Astrocyte (in vitro differentiated cells and primary cell): ENCODE data around the gene FAF1. TPM values are rescaled to one million over a fixed set of nuclear protein-coding genes. Genes with fewer than 3 reads are reported as not detected.

ENCODE experiments used
- DNase-seq: peaks from one replicate; pipeline ENCODE4 v3.0.0-alpha.2; 2010; ENCODE audit warnings: low read depth
- FAIRE-seq: peaks from 2 replicates; lab custom pipeline; 2011; peaks lifted over from hg19 to GRCh38; lab: Jason Lieb, UNC
- H2AFZ ChIP-seq: 2 replicates; pipeline ENCODE4 v1.6.0; 2012; ENCODE audit warnings: low read depth, low read length, inconsistent platforms
- H3K27ac ChIP-seq: 2 replicates; pipeline ENCODE4 v1.5.1; 2011; ENCODE audit warnings: low read depth, low read length, inconsistent platforms
- H3K27me3 ChIP-seq: 2 replicates; pipeline ENCODE4 v1.6.0; 2011; ENCODE audit warnings: low read length, inconsistent platforms; ENCODE audit not compliant: insufficient read depth
- H3K36me3 ChIP-seq: 2 replicates; pipeline ENCODE4 v1.5.1; 2011; ENCODE audit warnings: low read length, inconsistent platforms; ENCODE audit not compliant: insufficient read depth
- H3K4me1 ChIP-seq: 2 replicates; pipeline ENCODE4 v1.5.1; 2011; ENCODE audit warnings: low read length, inconsistent platforms; ENCODE audit not compliant: insufficient read depth
- H3K4me2 ChIP-seq: 2 replicates; pipeline ENCODE4 v1.6.0; 2012; ENCODE audit warnings: low read length, inconsistent platforms
- H3K4me3 ChIP-seq: 2 replicates; pipeline ENCODE4 v1.5.1; 2011; ENCODE audit warnings: low read depth, mild to moderate bottlenecking, low read length, inconsistent platforms; ENCODE audit not compliant: insufficient read depth
- H3K79me2 ChIP-seq: 2 replicates; pipeline ENCODE4 v1.6.0; 2012; ENCODE audit warnings: mild to moderate bottlenecking, low read length, inconsistent platforms; ENCODE audit not compliant: insufficient read depth
- H3K9ac ChIP-seq: 2 replicates; pipeline ENCODE4 v1.6.0; 2012; ENCODE audit warnings: mild to moderate bottlenecking, low read length, inconsistent platforms
- H3K9me3 ChIP-seq: 2 replicates; pipeline ENCODE4 v1.5.1; 2012; ENCODE audit warnings: low read depth, mild to moderate bottlenecking, low read length, inconsistent platforms; ENCODE audit not compliant: insufficient read depth
- H4K20me1 ChIP-seq: 2 replicates; pipeline ENCODE4 v1.6.0; 2012; ENCODE audit warnings: low read length, inconsistent platforms; ENCODE audit not compliant: insufficient read depth
- H3K27ac Mint-ChIP-seq: one replicate; pipeline ENCODE4 v1.8.0; 2021; ENCODE audit warnings: mild to moderate bottlenecking, mixed read lengths; ENCODE audit not compliant: unreplicated experiment
- H3K27me3 Mint-ChIP-seq: one replicate; pipeline ENCODE4 v1.8.0; 2021; ENCODE audit warnings: low read depth, mixed read lengths; ENCODE audit not compliant: unreplicated experiment
- H3K36me3 Mint-ChIP-seq: one replicate; pipeline ENCODE4 v1.8.0; 2021; ENCODE audit warnings: low read depth, mixed read lengths; ENCODE audit not compliant: unreplicated experiment
- H3K4me1 Mint-ChIP-seq: one replicate; pipeline ENCODE4 v1.8.0; 2021; ENCODE audit warnings: low read depth, mixed read lengths; ENCODE audit not compliant: unreplicated experiment
- H3K4me3 Mint-ChIP-seq: one replicate; pipeline ENCODE4 v1.8.0; 2021; ENCODE audit warnings: mild to moderate bottlenecking, moderate library complexity, mixed read lengths; ENCODE audit not compliant: unreplicated experiment
- H3K9me3 Mint-ChIP-seq: one replicate; pipeline ENCODE4 v1.8.0; 2021; ENCODE audit warnings: mild to moderate bottlenecking, mixed read lengths; ENCODE audit not compliant: unreplicated experiment
- EZH2 ChIP-seq: IDR thresholded peaks from 2 replicates; pipeline ENCODE4 v1.6.1; 2012; ENCODE audit warnings: mild to moderate bottlenecking, low read length, inconsistent platforms; ENCODE audit not compliant: insufficient read depth
- total RNA-seq: library from RNA; stranded (reverse); gene quantifications from 2 replicates; pipeline ENCODE4 v1.2.1, GENCODE V29; 2021
- TF ChIP-seq, protein P1 (sequence below): IDR thresholded peaks from 2 replicates; pipeline ENCODE4 v1.5.1; 2011; ENCODE audit warnings: low read depth, mild to moderate bottlenecking, inconsistent platforms, low read length, moderate library complexity; ENCODE audit not compliant: insufficient read depth

FAF1 gene
- total RNA-seq, 1 donor from 2014 or later, result 35.4 TPM

DNA sequence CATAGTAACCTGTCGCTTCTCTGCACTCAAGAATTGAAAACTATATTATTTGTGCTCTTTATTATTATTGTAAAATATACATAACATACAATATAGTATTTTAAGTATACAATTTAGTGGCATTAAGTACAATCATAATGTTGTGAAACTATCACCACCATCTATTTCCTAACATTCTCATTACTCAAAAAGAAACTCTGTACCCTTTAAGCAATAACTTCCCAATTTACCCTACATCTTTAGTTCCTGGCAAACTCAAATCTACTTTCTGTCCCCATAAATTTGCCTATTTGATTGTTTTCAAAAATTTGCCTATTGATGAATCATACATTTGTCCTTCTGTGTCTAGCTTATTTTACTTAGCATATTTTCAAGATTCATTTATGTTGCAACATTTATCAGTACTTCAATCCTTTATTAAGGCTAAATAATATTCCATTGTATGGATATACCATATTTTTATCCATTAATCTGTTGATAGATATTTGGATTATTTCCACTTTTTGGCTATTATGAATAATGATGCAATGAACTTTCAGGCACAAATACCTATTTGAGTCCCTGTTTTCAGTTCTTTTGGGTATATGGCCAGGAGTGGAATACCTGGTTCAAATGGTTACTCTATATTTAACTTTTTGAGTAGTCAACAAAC, 437.2 kb downstream of the FAF1 start:
- Histone ChIP-seq H3K27me3 (no peaks in the 10 kb centered on the region), H3K79me2 (no peaks in the 10 kb centered on the region), H3K9ac (no peak overlapping the region), H3K36me3 (no peaks in the 10 kb centered on the region), H3K4me2 (no peak overlapping the region), H4K20me1 (no peaks in the 10 kb centered on the region), H3K27ac (no peak overlapping the region), H3K4me3 (no peak overlapping the region), H3K4me1 (no peaks in the 10 kb centered on the region), H2AFZ (no peak overlapping the region), H3K9me3 (no peaks in the 10 kb centered on the region)
- no peaks in the 10 kb centered on the region for H3K4me1 Mint-ChIP-seq
- no peak overlapping the region for H3K27ac Mint-ChIP-seq
- TF ChIP-seq, protein P1, sequence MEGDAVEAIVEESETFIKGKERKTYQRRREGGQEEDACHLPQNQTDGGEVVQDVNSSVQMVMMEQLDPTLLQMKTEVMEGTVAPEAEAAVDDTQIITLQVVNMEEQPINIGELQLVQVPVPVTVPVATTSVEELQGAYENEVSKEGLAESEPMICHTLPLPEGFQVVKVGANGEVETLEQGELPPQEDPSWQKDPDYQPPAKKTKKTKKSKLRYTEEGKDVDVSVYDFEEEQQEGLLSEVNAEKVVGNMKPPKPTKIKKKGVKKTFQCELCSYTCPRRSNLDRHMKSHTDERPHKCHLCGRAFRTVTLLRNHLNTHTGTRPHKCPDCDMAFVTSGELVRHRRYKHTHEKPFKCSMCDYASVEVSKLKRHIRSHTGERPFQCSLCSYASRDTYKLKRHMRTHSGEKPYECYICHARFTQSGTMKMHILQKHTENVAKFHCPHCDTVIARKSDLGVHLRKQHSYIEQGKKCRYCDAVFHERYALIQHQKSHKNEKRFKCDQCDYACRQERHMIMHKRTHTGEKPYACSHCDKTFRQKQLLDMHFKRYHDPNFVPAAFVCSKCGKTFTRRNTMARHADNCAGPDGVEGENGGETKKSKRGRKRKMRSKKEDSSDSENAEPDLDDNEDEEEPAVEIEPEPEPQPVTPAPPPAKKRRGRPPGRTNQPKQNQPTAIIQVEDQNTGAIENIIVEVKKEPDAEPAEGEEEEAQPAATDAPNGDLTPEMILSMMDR, result no peak
- TF ChIP-seq EZH2, result no peak
- peaks cover 3% of the 10 kb centered on the region for H3K9me3 Mint-ChIP-seq
- peaks cover 10% of the 10 kb centered on the region for H3K36me3 Mint-ChIP-seq
- FAIRE-seq, result no peak
- H3K27me3 Mint-ChIP-seq, result no peaks in the 10 kb centered on the region
- no peak overlapping the region for H3K4me3 Mint-ChIP-seq
- DNase-seq, result no peak

DNA sequence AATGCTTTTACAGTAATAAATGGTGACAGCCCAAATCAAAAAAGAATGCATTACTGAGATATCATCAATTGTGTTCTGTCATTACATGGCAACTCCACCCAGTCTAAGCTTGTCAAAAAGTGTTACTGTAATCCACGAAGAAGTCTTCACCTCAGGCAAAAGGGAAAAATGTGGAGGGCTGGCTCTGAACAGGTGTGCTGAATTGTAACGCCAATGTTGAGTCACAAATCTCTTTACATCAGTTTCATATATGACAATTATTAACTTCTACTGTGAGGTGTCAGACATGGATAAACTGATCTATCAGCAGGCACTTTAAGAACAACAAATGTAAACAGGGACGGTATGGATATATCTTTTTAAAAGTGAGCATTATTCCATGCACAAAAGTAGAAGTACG, 438.4 kb downstream of the FAF1 start:
- no peak for FAIRE-seq
- Histone ChIP-seq H3K27ac (no peak overlapping the region), H3K4me3 (no peak overlapping the region), H3K9ac (no peak overlapping the region), H3K4me2 (no peak overlapping the region), H3K36me3 (no peaks in the 10 kb centered on the region), H4K20me1 (no peaks in the 10 kb centered on the region), H3K27me3 (no peaks in the 10 kb centered on the region), H3K9me3 (no peaks in the 10 kb centered on the region), H3K4me1 (no peaks in the 10 kb centered on the region), H2AFZ (no peak overlapping the region), H3K79me2 (no peaks in the 10 kb centered on the region)
- Mint-ChIP-seq H3K4me1 (no peaks in the 10 kb centered on the region), H3K4me3 (no peak overlapping the region), H3K27me3 (no peaks in the 10 kb centered on the region), H3K27ac (no peak overlapping the region), H3K36me3 (peaks cover 10% of the 10 kb centered on the region), H3K9me3 (peaks cover 3% of the 10 kb centered on the region)
- TF ChIP-seq, protein P1, result no peak
- no peak for TF ChIP-seq EZH2
- DNase-seq, result no peak

DNA sequence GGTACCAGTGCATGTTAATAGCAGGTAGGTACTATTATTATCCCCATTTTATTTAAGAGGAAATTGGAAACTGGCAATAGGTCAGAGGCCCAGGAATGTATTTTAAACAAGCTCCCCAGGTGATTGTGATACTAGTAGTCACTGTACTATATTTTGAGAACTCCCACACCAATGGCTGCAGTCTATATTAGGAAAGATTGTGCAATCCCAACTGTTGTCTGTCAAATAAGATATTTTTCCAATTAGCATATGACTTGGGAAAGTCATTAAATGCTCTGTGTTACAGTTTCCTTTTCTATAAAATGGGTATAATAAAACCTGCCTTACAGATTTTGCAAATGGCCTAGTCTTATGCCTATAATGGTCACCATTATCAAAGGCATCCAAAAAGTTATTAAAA, 442.6 kb downstream of the FAF1 start:
- no peaks in the 10 kb centered on the region for H3K27me3 ChIP-seq
- Mint-ChIP-seq H3K27me3 (no peaks in the 10 kb centered on the region), H3K27ac (no peak overlapping the region), H3K36me3 (peaks cover 5% of the 10 kb centered on the region), H3K4me1 (no peaks in the 10 kb centered on the region), H3K9me3 (no peaks in the 10 kb centered on the region), H3K4me3 (no peak overlapping the region)
- H3K79me2 ChIP-seq, result no peaks in the 10 kb centered on the region
- no peak overlapping the region for H3K4me3 ChIP-seq
- H3K4me2 ChIP-seq, result no peak overlapping the region
- H3K9me3 ChIP-seq, result no peaks in the 10 kb centered on the region
- no peak overlapping the region for H2AFZ ChIP-seq
- H3K36me3 ChIP-seq, result no peaks in the 10 kb centered on the region
- FAIRE-seq, result no peak
- H4K20me1 ChIP-seq, result no peaks in the 10 kb centered on the region
- H3K27ac ChIP-seq, result no peak overlapping the region
- DNase-seq, result no peak
- H3K4me1 ChIP-seq, result no peaks in the 10 kb centered on the region
- H3K9ac ChIP-seq, result no peak overlapping the region
- TF ChIP-seq, protein P1, result no peak
- TF ChIP-seq EZH2, result no peak
